ENCODE results near the gene MRPL16.

MRPL16 gene

DNA sequence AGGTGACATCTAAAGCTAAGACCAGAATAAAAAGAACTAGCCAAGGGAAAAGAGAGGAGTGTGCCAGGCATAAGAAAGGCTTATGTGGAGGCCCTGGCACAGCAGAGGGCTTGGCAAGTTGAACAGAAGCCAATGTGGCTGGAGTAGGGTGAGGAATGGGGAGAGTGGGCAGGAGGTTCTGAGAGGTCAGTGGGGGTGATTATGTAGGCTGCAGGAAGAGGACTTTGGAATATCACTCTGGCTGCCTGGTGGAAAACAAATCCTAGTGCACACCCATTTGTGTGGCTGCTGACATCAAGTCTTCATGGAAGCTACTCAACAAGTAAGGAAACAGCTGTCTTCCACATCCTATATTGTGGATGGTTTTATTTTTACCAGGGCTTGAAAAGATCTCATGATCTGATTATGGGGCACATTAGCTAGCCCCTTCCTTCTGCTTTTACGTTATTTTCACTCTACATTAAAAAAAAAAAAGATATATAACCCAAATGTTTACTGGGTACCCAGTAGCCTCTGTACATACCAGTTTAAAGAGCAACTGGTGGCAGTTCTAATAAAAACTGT, 3.4 kb downstream of the MRPL16 start:
- 0 out of 2 replicates have a peak, but pooled peaks cover 9% of the 10 kb centered on the region for H3K36me3 ChIP-seq (ENCODE audit: low read length)
- H3K9ac ChIP-seq (ENCODE audit: low read length) = no peak overlapping the region
- peaks cover 10% of the 10 kb centered on the region; the same call in 1 of the 2 replicates for H3F3A ChIP-seq (ENCODE audit: insufficient read depth)

DNA sequence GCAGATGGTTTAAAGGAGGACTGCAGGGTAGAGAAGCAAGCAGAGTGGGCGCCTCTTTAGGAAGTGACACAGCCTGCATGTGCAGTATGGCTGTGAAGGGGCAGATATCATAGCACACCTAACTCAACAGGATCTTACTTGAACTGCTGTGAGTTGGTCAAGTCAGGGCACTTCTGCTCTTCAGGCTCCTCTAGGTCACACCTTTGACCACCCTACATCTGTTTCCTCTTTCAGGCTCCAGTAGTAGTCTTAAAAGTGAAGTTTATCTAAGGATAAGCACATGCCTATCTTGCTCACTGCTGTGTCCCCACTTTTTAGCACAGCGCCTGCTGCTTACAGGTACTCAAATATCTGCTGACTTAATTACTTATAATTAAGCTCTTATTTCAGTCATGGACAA, 6.5 kb downstream of the MRPL16 start:
- Histone ChIP-seq H3K27ac (ENCODE audit: low read depth, low read length) (no peak overlapping the region), H3K36me3 (ENCODE audit: low read length) (0 out of 2 replicates have a peak, but pooled peaks cover 9% of the 10 kb centered on the region), H3K9ac (ENCODE audit: low read length) (no peak overlapping the region), H2AFZ (ENCODE audit: low read depth, low read length, severe bottlenecking) (no peak overlapping the region), H3K4me3 (ENCODE audit: insufficient read depth, low read length, poor library complexity, severe bottlenecking) (no peak overlapping the region), H3K4me2 (ENCODE audit: low read depth, low read length, poor library complexity, severe bottlenecking) (no peak overlapping the region), H3K9me3 (ENCODE audit: insufficient read depth, low read length) (no peaks in the 10 kb centered on the region), H3K79me2 (ENCODE audit: insufficient read depth, low read length) (0 out of 2 replicates have a peak, but pooled peaks cover 3% of the 10 kb centered on the region), H3F3A (ENCODE audit: insufficient read depth) (peaks cover 9% of the 10 kb centered on the region; the same call in 1 of the 2 replicates), H3K27me3 (ENCODE audit: low read length) (no peaks in the 10 kb centered on the region), H4K20me1 (ENCODE audit: low read depth, low read length) (no peaks in the 10 kb centered on the region), H3K9me2 (replicated peaks; ENCODE audit: insufficient read depth, low read length) (no peaks in the 10 kb centered on the region)
- TF ChIP-seq, protein P1, sequence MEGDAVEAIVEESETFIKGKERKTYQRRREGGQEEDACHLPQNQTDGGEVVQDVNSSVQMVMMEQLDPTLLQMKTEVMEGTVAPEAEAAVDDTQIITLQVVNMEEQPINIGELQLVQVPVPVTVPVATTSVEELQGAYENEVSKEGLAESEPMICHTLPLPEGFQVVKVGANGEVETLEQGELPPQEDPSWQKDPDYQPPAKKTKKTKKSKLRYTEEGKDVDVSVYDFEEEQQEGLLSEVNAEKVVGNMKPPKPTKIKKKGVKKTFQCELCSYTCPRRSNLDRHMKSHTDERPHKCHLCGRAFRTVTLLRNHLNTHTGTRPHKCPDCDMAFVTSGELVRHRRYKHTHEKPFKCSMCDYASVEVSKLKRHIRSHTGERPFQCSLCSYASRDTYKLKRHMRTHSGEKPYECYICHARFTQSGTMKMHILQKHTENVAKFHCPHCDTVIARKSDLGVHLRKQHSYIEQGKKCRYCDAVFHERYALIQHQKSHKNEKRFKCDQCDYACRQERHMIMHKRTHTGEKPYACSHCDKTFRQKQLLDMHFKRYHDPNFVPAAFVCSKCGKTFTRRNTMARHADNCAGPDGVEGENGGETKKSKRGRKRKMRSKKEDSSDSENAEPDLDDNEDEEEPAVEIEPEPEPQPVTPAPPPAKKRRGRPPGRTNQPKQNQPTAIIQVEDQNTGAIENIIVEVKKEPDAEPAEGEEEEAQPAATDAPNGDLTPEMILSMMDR (IDR thresholded peaks at IDR 0.05; ENCODE audit: insufficient read depth, low read length, poor library complexity, severe bottlenecking) = no peak
- TF ChIP-seq EZH2phosphoT487 (conservative IDR thresholded peaks at IDR 0.05; ENCODE audit: low read length) = no peak

More for the DNA sequence above, 3.4 kb downstream of the MRPL16 start:
- TF ChIP-seq, protein P1 (IDR thresholded peaks at IDR 0.05; ENCODE audit: insufficient read depth, low read length, poor library complexity, severe bottlenecking) = no peak
- TF ChIP-seq EZH2phosphoT487 (conservative IDR thresholded peaks at IDR 0.05; ENCODE audit: low read length) = no peak
- Histone ChIP-seq H3K9me2 (replicated peaks; ENCODE audit: insufficient read depth, low read length) (no peaks in the 10 kb centered on the region), H3K27ac (ENCODE audit: low read depth, low read length) (no peak overlapping the region), H3K4me2 (ENCODE audit: low read depth, low read length, poor library complexity, severe bottlenecking) (no peak overlapping the region), H3K27me3 (ENCODE audit: low read length) (no peaks in the 10 kb centered on the region), H2AFZ (ENCODE audit: low read depth, low read length, severe bottlenecking) (no peak overlapping the region), H3K9me3 (ENCODE audit: insufficient read depth, low read length) (no peaks in the 10 kb centered on the region), H3K4me3 (ENCODE audit: insufficient read depth, low read length, poor library complexity, severe bottlenecking) (no peak overlapping the region), H4K20me1 (ENCODE audit: low read depth, low read length) (no peaks in the 10 kb centered on the region), H3K79me2 (ENCODE audit: insufficient read depth, low read length) (peaks cover 17% of the 10 kb centered on the region; the same call in 1 of the 2 replicates)

DNA sequence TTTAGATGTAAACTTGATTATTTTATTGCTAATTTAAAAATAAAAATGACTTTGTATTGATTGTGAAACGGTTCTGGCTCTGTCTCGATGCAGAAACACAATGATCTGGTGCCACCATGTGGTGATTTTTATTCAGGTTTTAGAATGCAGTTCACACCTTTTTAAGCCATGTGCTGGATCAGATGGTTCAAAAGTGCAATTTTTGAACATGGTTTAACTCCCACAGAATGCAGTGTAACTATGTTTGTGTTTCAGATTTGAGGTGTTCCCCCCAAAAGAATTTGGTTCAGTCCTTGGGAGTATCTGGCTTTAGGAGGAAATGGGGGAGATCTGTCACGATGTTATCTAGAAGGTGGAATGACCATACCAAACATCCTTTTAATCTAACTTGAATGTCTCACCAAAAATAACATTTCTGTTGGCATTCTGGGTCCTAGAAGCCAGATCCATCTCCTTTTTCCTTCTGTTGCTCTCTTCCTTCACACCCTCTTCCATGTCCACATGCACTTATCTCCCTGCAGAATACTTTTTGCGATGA, 7.9 kb downstream of the MRPL16 start:
- Histone ChIP-seq H3K4me3 (ENCODE audit: insufficient read depth, low read length, poor library complexity, severe bottlenecking) (no peak overlapping the region), H3K27ac (ENCODE audit: low read depth, low read length) (no peak overlapping the region), H2AFZ (ENCODE audit: low read depth, low read length, severe bottlenecking) (no peak overlapping the region), H3K4me2 (ENCODE audit: low read depth, low read length, poor library complexity, severe bottlenecking) (no peak overlapping the region), H3F3A (ENCODE audit: insufficient read depth) (no peaks in the 10 kb centered on the region), H3K27me3 (ENCODE audit: low read length) (no peaks in the 10 kb centered on the region), H3K9me2 (replicated peaks; ENCODE audit: insufficient read depth, low read length) (no peaks in the 10 kb centered on the region), H3K79me2 (ENCODE audit: insufficient read depth, low read length) (no peaks in the 10 kb centered on the region), H3K36me3 (ENCODE audit: low read length) (0 out of 2 replicates have a peak, but pooled peaks cover 6% of the 10 kb centered on the region), H3K9me3 (ENCODE audit: insufficient read depth, low read length) (no peaks in the 10 kb centered on the region), H4K20me1 (ENCODE audit: low read depth, low read length) (no peaks in the 10 kb centered on the region), H3K9ac (ENCODE audit: low read length) (no peak overlapping the region)
- no peak for TF ChIP-seq EZH2phosphoT487 (conservative IDR thresholded peaks at IDR 0.05; ENCODE audit: low read length)
- TF ChIP-seq, protein P1 (IDR thresholded peaks at IDR 0.05; ENCODE audit: insufficient read depth, low read length, poor library complexity, severe bottlenecking) = peak; percentile 42
